SK-N-SH (cell line): ENCODE results near the gene STK36. TPM values are rescaled to one million over a fixed set of nuclear protein-coding genes. Genes with fewer than 3 reads are reported as not detected.

Experiments
- CTCF ChIA-PET: fragments of 300-600, 350-600 bp; formaldehyde crosslinking; extraction: SDS; loops from one replicate; lab custom pipeline; 2021; lab: Yijun Ruan, JAX
- POLR2A ChIA-PET: fragments of 350-600 bp; sonication (Branson Sonifier 250); formaldehyde crosslinking; extraction: SDS; loops from one replicate; lab custom pipeline; 2020; ENCODE audit warnings: antibody characterized with exemption, inconsistent platforms; lab: Yijun Ruan, JAX
- DNase-seq: peaks from one replicate; pipeline ENCODE4 v3.0.0; 2012
- H2AFZ ChIP-seq: fragments of 200-600 bp; sonication (generic); 2 replicates; pipeline ENCODE4 v1.8.1; 2016; ENCODE audit warnings: antibody characterized with exemption, mild to moderate bottlenecking, low read depth
- H3F3A ChIP-seq: fragments of 200-600 bp; sonication (generic); replicated peaks from 2 replicates; pipeline ENCODE3; 2016; ENCODE audit warnings: antibody characterized with exemption, mild to moderate bottlenecking; ENCODE audit not compliant: insufficient read depth
- H3K27ac ChIP-seq, 2 experiments: fragments of 200-500 bp in 1 of 2; fragments of 200-600 bp in 1 of 2; sonication (Bioruptor generic) in 1 of 2; sonication (generic), shearing (Covaris generic) in 1 of 2; 2 replicates each; pipeline versions ENCODE4 v1.5.1 to v1.6.1; 2014 to 2016; ENCODE audit warnings: low read depth in 2 of 2, inconsistent platforms in 1 of 2, low read length in 1 of 2, mild to moderate bottlenecking in 1 of 2, mixed read lengths in 1 of 2
- H3K27me3 ChIP-seq: fragments of 200-600 bp; sonication (generic), shearing (Covaris generic); 2 replicates; pipeline ENCODE4 v1.6.1; 2016; ENCODE audit warnings: mixed run types; ENCODE audit not compliant: insufficient read depth
- H3K36me3 ChIP-seq, 2 experiments: fragments of 200-500 bp in 1 of 2; fragments of 200-600 bp in 1 of 2; sonication (Bioruptor generic) in 1 of 2; sonication (generic) in 1 of 2; replicated peaks in 1 of 2; 2 replicates each; pipeline versions ENCODE3 to v1.5.1; 2014 to 2016; ENCODE audit warnings: low read length in 1 of 2, mild to moderate bottlenecking in 1 of 2; ENCODE audit not compliant: insufficient read depth in 2 of 2, control insufficient read depth in 1 of 2
- H3K4me1 ChIP-seq, 2 experiments: fragments of 200-500 bp in 1 of 2; fragments of 200-600 bp in 1 of 2; sonication (Bioruptor generic) in 1 of 2; sonication (generic), shearing (Covaris generic) in 1 of 2; 2 replicates each; pipeline versions ENCODE4 v1.5.1 to v1.6.1; 2014 to 2016; ENCODE audit warnings: low read depth in 1 of 2, low read length in 1 of 2, mixed run types in 1 of 2; ENCODE audit not compliant: insufficient read depth in 2 of 2, control insufficient read depth in 1 of 2
- H3K4me2 ChIP-seq: fragments of 200-600 bp; sonication (generic), shearing (Covaris generic); 2 replicates; pipeline ENCODE4 v1.6.1; 2017; ENCODE audit warnings: mixed run types
- H3K4me3 ChIP-seq, 2 experiments: fragments of 200-500 bp in 1 of 2; fragments of 200-600 bp in 1 of 2; sonication (Bioruptor generic) in 1 of 2; sonication (generic), shearing (Covaris generic) in 1 of 2; 2 replicates each; pipeline versions ENCODE4 v1.5.1 to v1.8.1; 2014 to 2016; ENCODE audit warnings: low read depth in 2 of 2, inconsistent platforms in 1 of 2, low read length in 1 of 2, mild to moderate bottlenecking in 1 of 2, mixed read lengths in 1 of 2, moderate library complexity in 1 of 2
- H3K79me2 ChIP-seq: fragments of 200-600 bp; sonication (generic); 2 replicates; pipeline ENCODE4 v1.8.1; 2017; ENCODE audit warnings: mild to moderate bottlenecking; ENCODE audit not compliant: insufficient read depth
- H3K9ac ChIP-seq: fragments of 200-600 bp; sonication (generic); 2 replicates; pipeline ENCODE4 v1.6.1; 2017; ENCODE audit warnings: mixed run types
- H3K9me2 ChIP-seq: fragments of 200-600 bp; sonication (generic); 2 replicates; pipeline ENCODE4 v1.6.1; 2017; ENCODE audit warnings: mixed run types
- H3K9me3 ChIP-seq: fragments of 200-600 bp; sonication (generic); 2 replicates; pipeline ENCODE4 v1.6.1; 2017; ENCODE audit warnings: mixed run types, mild to moderate bottlenecking, moderate library complexity
- H4K20me1 ChIP-seq: fragments of 200-600 bp; sonication (generic); 2 replicates; pipeline ENCODE4 v1.6.1; 2017; ENCODE audit warnings: mild to moderate bottlenecking, mixed run types; ENCODE audit not compliant: insufficient read depth
- CTCF ChIP-seq: fragments of 200-600 bp; sonication (generic); IDR thresholded peaks from 2 replicates; pipeline ENCODE4 v1.6.1; 2017; ENCODE audit warnings: antibody characterized with exemption, mild to moderate bottlenecking, moderate library complexity
- EP300 ChIP-seq, 2 experiments: IDR thresholded peaks; 2 replicates each; pipeline versions ENCODE4 v1.4.0 to v1.6.1; 2012; ENCODE audit warnings: borderline replicate concordance in 1 of 2, low read depth in 1 of 2, low read length in 1 of 2
- EZH2phosphoT487 ChIP-seq: fragments of 200-600 bp; sonication (generic); IDR thresholded peaks from 2 replicates; pipeline ENCODE4 v1.6.1; 2017; ENCODE audit warnings: low read depth, mixed run types, mild to moderate bottlenecking, antibody characterized with exemption, moderate library complexity, borderline replicate concordance
- FOXM1 ChIP-seq: IDR thresholded peaks from 2 replicates; pipeline ENCODE4 v1.4.0; 2012; ENCODE audit warnings: low read depth, mild to moderate bottlenecking
- GABPA ChIP-seq: IDR thresholded peaks from 2 replicates; pipeline ENCODE4 v1.4.0; 2012; ENCODE audit warnings: low read depth, mild to moderate bottlenecking
- GATA2 ChIP-seq: sonication (generic); formaldehyde crosslinking; IDR thresholded peaks from 2 replicates; pipeline ENCODE4 v1.5.0; 2020; ENCODE audit warnings: mild to moderate bottlenecking, missing genetic modification reagents
- MAX ChIP-seq: IDR thresholded peaks from 2 replicates; pipeline ENCODE4 v1.4.0; 2012; ENCODE audit warnings: low read depth
- NFIC ChIP-seq: IDR thresholded peaks from 2 replicates; pipeline ENCODE4 v1.4.0; 2012; ENCODE audit warnings: borderline replicate concordance
- PBX3 ChIP-seq: IDR thresholded peaks from 2 replicates; pipeline ENCODE4; 2012
- POLR2AphosphoS5 ChIP-seq: IDR thresholded peaks from 2 replicates; pipeline ENCODE4 v1.6.1; 2012; ENCODE audit warnings: low read depth, low read length
- REST ChIP-seq: IDR thresholded peaks from 2 replicates; pipeline ENCODE4 v1.6.1; 2012; ENCODE audit warnings: mild to moderate bottlenecking, low read depth, low read length, moderate library complexity
- TCF12 ChIP-seq: IDR thresholded peaks from 2 replicates; pipeline ENCODE4 v1.4.0; 2012
- USF1 ChIP-seq: IDR thresholded peaks from 2 replicates; pipeline ENCODE4 v1.4.0; 2012; ENCODE audit warnings: low read depth, borderline replicate concordance
- USF2 ChIP-seq: fragments of 150-350 bp; IDR thresholded peaks from 2 replicates; pipeline ENCODE4 v1.6.1; 2017; ENCODE audit warnings: antibody characterized with exemption, low read length, low read depth, borderline replicate concordance
- YY1 ChIP-seq: IDR thresholded peaks from 2 replicates; pipeline ENCODE4 v1.4.0; 2012; ENCODE audit warnings: low read depth, mild to moderate bottlenecking
- ZBTB33 ChIP-seq: IDR thresholded peaks from 2 replicates; pipeline ENCODE4 v1.4.0; 2012; ENCODE audit warnings: low read depth, borderline replicate concordance
- WGBS: methylation state at CpG from one replicate; pipeline ENCODE4 v1.1.6; 2017; ENCODE audit warnings: low lambda C conversion rate; 5-methylcytosine and 5-hydroxymethylcytosine counted together
- polyA plus RNA-seq, 3 experiments: library from polyadenylated mRNA; depleted of rRNA; stranded (reverse); fragments of >200 nt; gene quantifications; 2 replicates each; pipeline ENCODE4 v1.2.3, GENCODE V29; 2012

The STK36 gene
- polyA plus RNA-seq, 1 of the 3 experiments (the other 2 are of a cell fraction): 53.5 TPM

GRCh38 chr2:218698885-218699284 is 27.0 kb downstream of the STK36 start:
- H3K9ac ChIP-seq: no peak overlapping the region
- H3K9me3 ChIP-seq: no peaks in the 10 kb centered on the region
- no peak overlapping the region for H3K4me3 ChIP-seq
- no peaks in the 10 kb centered on the region for H3K27me3 ChIP-seq
- no peaks in the 10 kb centered on the region for H3K4me1 ChIP-seq
- no peak overlapping the region for H2AFZ ChIP-seq
- POLR2A ChIA-PET: no interaction called here
- peaks cover 6% of the 10 kb centered on the region for H3F3A ChIP-seq
- H3K9me2 ChIP-seq: no peaks in the 10 kb centered on the region
- H3K36me3 ChIP-seq: peaks cover 24 to 57% of the 10 kb centered on the region in 2 experiments
- CTCF ChIA-PET: interaction anchor here (1.0 to 2.3 kb wide), 4 partner anchors 12 to 293 kb away, joined by 3 to 11 read pairs (median 4); no protein-coding TSS in a partner anchor
- no peak overlapping the region for H3K4me2 ChIP-seq
- TF ChIP-seq GABPA (no peak), PBX3 (no peak), USF1 (no peak), EZH2phosphoT487 (no peak), CTCF (no peak), GATA2 (CRISPR knock-in tag) (no peak)
- H4K20me1 ChIP-seq: no peaks in the 10 kb centered on the region
- no peaks in the 10 kb centered on the region for H3K79me2 ChIP-seq
- WGBS: 90% methylated on average over 3 of the region's 8 CpGs
- DNase-seq: no peak
- H3K27ac ChIP-seq: no peak overlapping the region

- no peaks in the 10 kb centered on the region for H3F3A ChIP-seq
- TF ChIP-seq REST (no peak), USF2 (no peak), GATA2 (CRISPR knock-in tag) (no peak), FOXM1 (no peak), YY1 (no peak), ZBTB33 (no peak), GABPA (no peak), TCF12 (no peak), POLR2AphosphoS5 (no peak), EP300 (IDR thresholded peaks at IDR 0.05; ENCODE audit: borderline replicate concordance in 1 of 2, low read depth in 1 of 2, low read length in 1 of 2) (no peak), MAX (no peak), NFIC (no peak)
- ChIA-PET CTCF (interaction anchor here (1.0 to 2.3 kb wide), 4 partner anchors 9 to 150 kb away, joined by 3 to 8 read pairs (median 6); partner anchors contain the start of gene TTLL4), POLR2A (no interaction called here)
- H3K4me3 ChIP-seq: no peak overlapping the region
- DNase-seq: no peak
- H3K9me2 ChIP-seq: no peaks in the 10 kb centered on the region
- H4K20me1 ChIP-seq: no peaks in the 10 kb centered on the region
- no peaks in the 10 kb centered on the region for H3K4me1 ChIP-seq
- H2AFZ ChIP-seq: no peak overlapping the region
- H3K36me3 ChIP-seq: peaks cover 14 to 40% of the 10 kb centered on the region in 2 experiments
- H3K9ac ChIP-seq: no peak overlapping the region
- H3K4me2 ChIP-seq: no peak overlapping the region
- H3K27ac ChIP-seq: no peak overlapping the region
- 92% methylated on average over 2 of the region's 2 CpGs for WGBS
- no peaks in the 10 kb centered on the region for H3K9me3 ChIP-seq
- H3K27me3 ChIP-seq: no peaks in the 10 kb centered on the region
- no peaks in the 10 kb centered on the region for H3K79me2 ChIP-seq
Measured at GRCh38 chr2:218701806-218702205, 29.9 kb downstream of the STK36 start.
